ENCODE measurements around the gene PDS5B. TPM values are rescaled to one million over a fixed set of nuclear protein-coding genes. Genes with fewer than 3 reads are reported as not detected.

The PDS5B gene
- total and polyA plus RNA-seq, 2 experiments from 2014 or later = 16.6 to 34.0 TPM

DNA sequence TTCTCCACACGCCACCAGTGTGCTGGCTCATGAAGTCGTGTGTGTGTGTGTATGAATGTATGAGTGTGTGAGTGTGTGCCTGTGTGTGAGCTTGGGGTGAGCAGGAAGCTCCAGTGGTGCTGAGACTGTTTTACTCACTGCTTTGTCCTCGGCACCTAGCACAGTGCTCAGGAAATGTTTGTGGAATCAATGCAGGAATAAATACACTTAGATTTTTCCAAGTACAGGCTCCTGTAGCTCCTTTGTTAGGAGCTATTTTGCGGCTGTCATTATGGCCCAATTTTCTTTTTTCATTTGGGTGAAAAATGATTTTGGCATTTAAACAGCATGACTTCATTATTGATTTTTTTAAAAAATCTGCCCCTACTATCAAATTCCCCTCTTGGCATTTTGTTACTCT lies 236.5 kb downstream of the PDS5B start:
- Histone ChIP-seq H3K9me2 (replicated peaks; ENCODE audit: insufficient read depth) (no peaks in the 10 kb centered on the region), H3K79me2 (no peaks in the 10 kb centered on the region), H3K27ac (no peak overlapping the region), H2AFZ (no peak overlapping the region), H4K20me1 (ENCODE audit: insufficient read depth, poor library complexity, severe bottlenecking) (no peaks in the 10 kb centered on the region), H3K4me3 (no peak overlapping the region), H3K4me1 (ENCODE audit: insufficient read depth) (peaks cover 6% of the 10 kb centered on the region), H3K4me2 (no peak overlapping the region), H3K27me3 (no peaks in the 10 kb centered on the region), H3K9me3 (ENCODE audit: low read depth) (no peaks in the 10 kb centered on the region), H3K36me3 (replicated peaks; ENCODE audit: insufficient read depth, low read depth) (no peaks in the 10 kb centered on the region)
- no peak for DNase-seq (ENCODE audit: low spot score)
- WGBS (ENCODE audit: low lambda C conversion rate, missing lambda C conversion rate) = 92% methylated on average over 4 of the region's 4 CpGs
- no peak for TF ChIP-seq EZH2 (IDR thresholded peaks at IDR 0.05; ENCODE audit: borderline replicate concordance)
- no peak for TF ChIP-seq EZH2phosphoT487 (IDR thresholded peaks at IDR 0.05; ENCODE audit: low read depth, severe bottlenecking, unreplicated experiment)
- TF ChIP-seq CTCF (IDR thresholded peaks at IDR 0.05; ENCODE audit: poor library complexity) = no peak

GRCh38 chr13:32823597-32823996 lies 237.3 kb downstream of the PDS5B start:
- Histone ChIP-seq H4K20me1 (ENCODE audit: insufficient read depth, poor library complexity, severe bottlenecking) (no peaks in the 10 kb centered on the region), H3K4me3 (no peak overlapping the region), H3K79me2 (no peaks in the 10 kb centered on the region), H3K4me2 (no peak overlapping the region), H3K4me1 (ENCODE audit: insufficient read depth) (peaks cover 6% of the 10 kb centered on the region), H3K27me3 (no peaks in the 10 kb centered on the region), H3K9me3 (ENCODE audit: low read depth) (no peaks in the 10 kb centered on the region), H3K36me3 (replicated peaks; ENCODE audit: insufficient read depth, low read depth) (no peaks in the 10 kb centered on the region), H3K27ac (peak overlapping the region; percentile 79), H3K9me2 (replicated peaks; ENCODE audit: insufficient read depth) (no peaks in the 10 kb centered on the region), H2AFZ (no peak overlapping the region)
- no peak for DNase-seq (ENCODE audit: low spot score)
- TF ChIP-seq EZH2phosphoT487 (IDR thresholded peaks at IDR 0.05; ENCODE audit: low read depth, severe bottlenecking, unreplicated experiment) (no peak), CTCF (IDR thresholded peaks at IDR 0.05; ENCODE audit: poor library complexity) (no peak), EZH2 (IDR thresholded peaks at IDR 0.05; ENCODE audit: borderline replicate concordance) (no peak)
- WGBS (ENCODE audit: low lambda C conversion rate, missing lambda C conversion rate) = 89% methylated on average over 5 of the region's 5 CpGs

- TF ChIP-seq EZH2 (IDR thresholded peaks at IDR 0.05; ENCODE audit: borderline replicate concordance) = no peak
- no peak for TF ChIP-seq CTCF (IDR thresholded peaks at IDR 0.05; ENCODE audit: poor library complexity)
- TF ChIP-seq EZH2phosphoT487 (IDR thresholded peaks at IDR 0.05; ENCODE audit: low read depth, severe bottlenecking, unreplicated experiment) = no peak
- 64% methylated on average over 15 of the region's 15 CpGs for WGBS (ENCODE audit: low lambda C conversion rate, missing lambda C conversion rate)
Observed at GRCh38 chr13:32824061-32824460, 237.8 kb downstream of the PDS5B start.

GRCh38 chr13:32824675-32825074 lies 238.4 kb downstream of the PDS5B start:
- TF ChIP-seq EZH2 (IDR thresholded peaks at IDR 0.05; ENCODE audit: borderline replicate concordance) = no peak
- TF ChIP-seq EZH2phosphoT487 (IDR thresholded peaks at IDR 0.05; ENCODE audit: low read depth, severe bottlenecking, unreplicated experiment) = no peak
- TF ChIP-seq CTCF (IDR thresholded peaks at IDR 0.05; ENCODE audit: poor library complexity) = no peak
- H3K4me1 ChIP-seq (ENCODE audit: insufficient read depth) = peaks cover 11% of the 10 kb centered on the region
- WGBS (ENCODE audit: low lambda C conversion rate, missing lambda C conversion rate) = 22% methylated on average over 7 of the region's 7 CpGs
- DNase-seq (ENCODE audit: low spot score) = peak; percentile 77
- no peak overlapping the region for H3K4me3 ChIP-seq
- H2AFZ ChIP-seq = no peak overlapping the region
- no peaks in the 10 kb centered on the region for H4K20me1 ChIP-seq (ENCODE audit: insufficient read depth, poor library complexity, severe bottlenecking)
- peak overlapping the region; percentile 79 for H3K27ac ChIP-seq
- peak overlapping the region; percentile 50 for H3K4me2 ChIP-seq
- H3K36me3 ChIP-seq (replicated peaks; ENCODE audit: insufficient read depth, low read depth) = no peaks in the 10 kb centered on the region
- no peaks in the 10 kb centered on the region for H3K9me3 ChIP-seq (ENCODE audit: low read depth)
- H3K27me3 ChIP-seq = no peaks in the 10 kb centered on the region
- no peaks in the 10 kb centered on the region for H3K79me2 ChIP-seq
- no peaks in the 10 kb centered on the region for H3K9me2 ChIP-seq (replicated peaks; ENCODE audit: insufficient read depth)

More at GRCh38 chr13:32824061-32824460, 237.8 kb downstream of the PDS5B start:
- Histone ChIP-seq H3K4me3 (no peak overlapping the region), H3K36me3 (replicated peaks; ENCODE audit: insufficient read depth, low read depth) (no peaks in the 10 kb centered on the region), H3K4me1 (ENCODE audit: insufficient read depth) (peaks cover 6% of the 10 kb centered on the region), H3K27me3 (no peaks in the 10 kb centered on the region), H4K20me1 (ENCODE audit: insufficient read depth, poor library complexity, severe bottlenecking) (no peaks in the 10 kb centered on the region), H3K27ac (peak overlapping the region; percentile 79), H3K79me2 (no peaks in the 10 kb centered on the region), H3K9me2 (replicated peaks; ENCODE audit: insufficient read depth) (no peaks in the 10 kb centered on the region), H2AFZ (no peak overlapping the region), H3K9me3 (ENCODE audit: low read depth) (no peaks in the 10 kb centered on the region), H3K4me2 (peak overlapping the region; percentile 50)
- no peak for DNase-seq (ENCODE audit: low spot score)
